Measurements from ENCODE around the gene XXYLT1. TPM values are rescaled to one million over a fixed set of nuclear protein-coding genes. Genes with fewer than 3 reads are reported as not detected.

The XXYLT1 gene
- total RNA-seq, 8 experiments from 2014 or later, result 8.7 to 35.9 (median 16.1) TPM

- in situ Hi-C loops (cut with MboI; ENCODE audit: low pct_unique_long_range_greater_than_20kb in 2 of 9, low sequenced_read_pairs in 9 of 9, unreplicated experiment in 9 of 9), result no loop called here
- ATAC-seq (replicated peaks in 6 of 8), result no peak
- H3K4me3 ChIP-seq, result no peak overlapping the region
- no peak overlapping the region for H3K27ac ChIP-seq
- 70 to 100% (median 92%) methylated on average over 1 to 11 of the region's 23 CpGs; no CpG with 5 or more reads in 2 of the 10 experiments for WGBS, 10 experiments
- peaks cover 8 to 11% of the 10 kb centered on the region in 2 donors for H3K4me1 ChIP-seq (replicated peaks in 1 of 2)
Observed at GRCh38 chr3:195169011-195169649, 101.8 kb downstream of the XXYLT1 start.

- no peak overlapping the region for H3K4me3 ChIP-seq
- ATAC-seq (replicated peaks in 6 of 8), result peak in 2 of 8 experiments; percentile 47 to 69
- WGBS, 10 experiments, result 85 to 100% (median 93%) methylated on average over 1 to 4 of the region's 6 CpGs; no CpG with 5 or more reads in 5 of the 10 experiments
- in situ Hi-C loops (cut with MboI; ENCODE audit: low pct_unique_long_range_greater_than_20kb in 2 of 9, low sequenced_read_pairs in 9 of 9, unreplicated experiment in 9 of 9), result no loop called here
- peaks cover 0 to 2% of the 10 kb centered on the region in 2 donors for H3K4me1 ChIP-seq (replicated peaks in 1 of 2)
- H3K27ac ChIP-seq, result no peak overlapping the region
Observed at GRCh38 chr3:195168009-195168762, 102.8 kb downstream of the XXYLT1 start.

- H3K4me1 ChIP-seq (replicated peaks in 1 of 2), result peaks cover 7 to 12% of the 10 kb centered on the region in 2 donors
Observed at GRCh38 chr3:195165790-195166189, 105.2 kb downstream of the XXYLT1 start.

GRCh38 chr3:195165265-195165609 is 105.7 kb downstream of the XXYLT1 start:
- Histone ChIP-seq H3K4me3 (no peak overlapping the region), H3K27ac (no peak overlapping the region), H3K4me1 (replicated peaks in 1 of 2) (peaks cover 11 to 18% of the 10 kb centered on the region in 2 donors)
- ATAC-seq (replicated peaks in 6 of 8), result no peak
- 92 to 100% (median 98%) methylated on average over 2 to 4 of the region's 7 CpGs; no CpG with 5 or more reads in 2 of the 10 experiments for WGBS, 10 experiments
- in situ Hi-C loops (cut with MboI; ENCODE audit: low pct_unique_long_range_greater_than_20kb in 2 of 9, low sequenced_read_pairs in 9 of 9, unreplicated experiment in 9 of 9), result no loop called here

More at GRCh38 chr3:195165790-195166189, 105.2 kb downstream of the XXYLT1 start:
- Histone ChIP-seq H3K4me3 (no peak overlapping the region), H3K27ac (no peak overlapping the region)
- in situ Hi-C loops (cut with MboI; ENCODE audit: low pct_unique_long_range_greater_than_20kb in 2 of 9, low sequenced_read_pairs in 9 of 9, unreplicated experiment in 9 of 9), result no loop called here
- 80 to 100% (median 100%) methylated on average over 1 of the region's 1 CpG; no CpG with 5 or more reads in 5 of the 10 experiments for WGBS, 10 experiments
- no peak for ATAC-seq (replicated peaks in 6 of 8)

- WGBS, 10 experiments, result 80 to 100% (median 96%) methylated on average over 1 to 6 of the region's 6 CpGs; no CpG with 5 or more reads in 3 of the 10 experiments
- no peak overlapping the region for H3K27ac ChIP-seq
- no peak overlapping the region for H3K4me3 ChIP-seq
- peaks cover 16 to 23% of the 10 kb centered on the region in 2 donors for H3K4me1 ChIP-seq (replicated peaks in 1 of 2)
- no peak for ATAC-seq (replicated peaks in 6 of 8)
- in situ Hi-C loops (cut with MboI; ENCODE audit: low pct_unique_long_range_greater_than_20kb in 2 of 9, low sequenced_read_pairs in 9 of 9, unreplicated experiment in 9 of 9), result no loop called here
Observed at GRCh38 chr3:195164573-195165264, 106.2 kb downstream of the XXYLT1 start.

GRCh38 chr3:195163719-195164572 is 107.0 kb downstream of the XXYLT1 start:
- Histone ChIP-seq H3K4me1 (replicated peaks in 1 of 2) (peaks cover 19 to 26% of the 10 kb centered on the region in 2 donors), H3K27ac (no peak overlapping the region), H3K4me3 (no peak overlapping the region)
- 76 to 100% (median 92%) methylated on average over 1 to 6 of the region's 7 CpGs; no CpG with 5 or more reads in 1 of the 10 experiments for WGBS, 10 experiments
- in situ Hi-C loops (cut with MboI; ENCODE audit: low pct_unique_long_range_greater_than_20kb in 2 of 9, low sequenced_read_pairs in 9 of 9, unreplicated experiment in 9 of 9), result no loop called here
- ATAC-seq (replicated peaks in 6 of 8), result no peak

GRCh38 chr3:195162816-195163215 is 108.1 kb downstream of the XXYLT1 start:
- no peak overlapping the region for H3K27ac ChIP-seq
- H3K4me1 ChIP-seq (replicated peaks in 1 of 2), result peaks cover 19 to 26% of the 10 kb centered on the region in 2 donors
- H3K4me3 ChIP-seq, result no peak overlapping the region
- WGBS, 10 experiments, result 42 to 100% (median 94%) methylated on average over 1 to 5 of the region's 5 CpGs
- no peak for ATAC-seq (replicated peaks in 6 of 8)
- in situ Hi-C loops (cut with MboI; ENCODE audit: low pct_unique_long_range_greater_than_20kb in 2 of 9, low sequenced_read_pairs in 9 of 9, unreplicated experiment in 9 of 9), result no loop called here

- in situ Hi-C loops (cut with MboI; ENCODE audit: low pct_unique_long_range_greater_than_20kb in 2 of 9, low sequenced_read_pairs in 9 of 9, unreplicated experiment in 9 of 9), result no loop called here
- no peak overlapping the region for H3K4me3 ChIP-seq
- peak in 6 of 8 experiments; percentile 32 to 78 (median 59) for ATAC-seq (replicated peaks in 6 of 8)
- H3K4me1 ChIP-seq (replicated peaks in 1 of 2), result peaks cover 19 to 26% of the 10 kb centered on the region in 2 donors
- no peak overlapping the region for H3K27ac ChIP-seq
- 50 to 100% (median 82%) methylated on average over 1 to 10 of the region's 15 CpGs for WGBS, 10 experiments
Observed at GRCh38 chr3:195162033-195162669, 108.8 kb downstream of the XXYLT1 start.

GRCh38 chr3:195160908-195161434 is 110.0 kb downstream of the XXYLT1 start:
- H3K4me3 ChIP-seq, result no peak overlapping the region
- peak overlapping the region in 1 of 2 donors; percentile 20 for H3K27ac ChIP-seq
- in situ Hi-C loops (cut with MboI; ENCODE audit: low pct_unique_long_range_greater_than_20kb in 2 of 9, low sequenced_read_pairs in 9 of 9, unreplicated experiment in 9 of 9), result no loop called here
- peaks cover 28 to 38% of the 10 kb centered on the region in 2 donors for H3K4me1 ChIP-seq (replicated peaks in 1 of 2)
- no peak for ATAC-seq (replicated peaks in 6 of 8)
- 93 to 100% (median 93%) methylated on average over 2 to 8 of the region's 11 CpGs; no CpG with 5 or more reads in 4 of the 10 experiments for WGBS, 10 experiments

- H3K4me1 ChIP-seq (replicated peaks in 1 of 2), result peaks cover 32 to 43% of the 10 kb centered on the region in 2 donors
- in situ Hi-C loops (cut with MboI; ENCODE audit: low pct_unique_long_range_greater_than_20kb in 2 of 9, low sequenced_read_pairs in 9 of 9, unreplicated experiment in 9 of 9), result no loop called here
- WGBS, 10 experiments, result 0 to 86% (median 69%) methylated on average over 1 to 12 of the region's 14 CpGs; no CpG with 5 or more reads in 3 of the 10 experiments
- ATAC-seq (replicated peaks in 6 of 8), result peak; percentile 46 to 83 (median 56)
- peak overlapping the region; percentile 18 to 20 for H3K27ac ChIP-seq
- H3K4me3 ChIP-seq, result no peak overlapping the region
Observed at GRCh38 chr3:195160257-195160898, 110.6 kb downstream of the XXYLT1 start.

GRCh38 chr3:195159814-195160165 is 111.2 kb downstream of the XXYLT1 start:
- Histone ChIP-seq H3K27ac (no peak overlapping the region), H3K4me1 (replicated peaks in 1 of 2) (peaks cover 38 to 48% of the 10 kb centered on the region in 2 donors), H3K4me3 (no peak overlapping the region)
- ATAC-seq (replicated peaks in 6 of 8), result peak in 3 of 8 experiments; percentile 5 to 63 (median 60)
- 0 to 100% (median 69%) methylated on average over 2 to 6 of the region's 6 CpGs; no CpG with 5 or more reads in 2 of the 10 experiments for WGBS, 10 experiments
- in situ Hi-C loops (cut with MboI; ENCODE audit: low pct_unique_long_range_greater_than_20kb in 2 of 9, low sequenced_read_pairs in 9 of 9, unreplicated experiment in 9 of 9), result no loop called here

All from motor neuron (in vitro differentiated cells).